K562 (cell line): ENCODE results near the gene RFNG. TPM values are rescaled to one million over a fixed set of nuclear protein-coding genes. Genes with fewer than 3 reads are reported as not detected.

Source experiments
- ATAC-seq: fragments of 200-7000 bp; cut with Tn5 transposase; 3 replicates; pipeline ENCODE4 v1.9.1; 2020; ENCODE audit warnings: moderate library complexity
- BruUV-seq: library from RNA; stranded (reverse); fragments of 400-500 nt; replicated peaks from 2 replicates; lab custom pipeline; 2021; lab: Mats Ljungman, UMichigan
- CTCF ChIA-PET: fragments of 300-600 bp; formaldehyde crosslinking; extraction: SDS; loops from one replicate; lab custom pipeline; 2021; ENCODE audit warnings: low intra/inter-chr PET ratio; lab: Yijun Ruan, JAX
- POLR2A ChIA-PET: fragments of 300-600, 350-650 bp; sonication (Branson Sonifier 250); formaldehyde crosslinking; extraction: SDS; loops from one replicate; lab custom pipeline; 2021; ENCODE audit warnings: antibody characterized with exemption, inconsistent platforms; lab: Yijun Ruan, JAX
- DNase-seq, 4 experiments: peaks; one replicate each; pipeline versions ENCODE4 v3.0.0 to v3.0.0-alpha.2; 2011 to 2018; ENCODE audit warnings: low spot score in 3 of 4, mixed read lengths in 3 of 4; ENCODE audit errors: extremely low read depth in 1 of 4
- FAIRE-seq: peaks from 2 replicates; lab custom pipeline; 2011; peaks lifted over from hg19 to GRCh38; lab: Jason Lieb, UNC
- H2AFZ ChIP-seq: 2 replicates; pipeline ENCODE4 v1.6.0; 2011; ENCODE audit warnings: low read depth, low read length, control low read depth, inconsistent platforms
- H3K27ac ChIP-seq: fragments of 200-600 bp; 3 replicates; pipeline ENCODE4 v1.8.0; 2011; ENCODE audit warnings: low read depth, mild to moderate bottlenecking, control low read depth, inconsistent platforms, low read length, moderate library complexity, mixed read lengths; ENCODE audit errors: extremely low read depth
- H3K27me3 ChIP-seq, 2 experiments: fragments of 300-600 bp in 1 of 2; 2 replicates in 1 of 2; 3 replicates in 1 of 2; pipeline versions ENCODE4 v1.6.0 to v1.8.0; 2011; ENCODE audit warnings: inconsistent platforms in 2 of 2, low read length in 2 of 2, mild to moderate bottlenecking in 1 of 2, mixed read lengths in 1 of 2, moderate library complexity in 1 of 2; ENCODE audit not compliant: control insufficient read depth in 2 of 2, insufficient read depth in 2 of 2
- H3K36me3 ChIP-seq: fragments of 300-600 bp; 3 replicates; pipeline ENCODE4 v1.8.0; 2011; ENCODE audit warnings: mild to moderate bottlenecking, low read length, inconsistent platforms; ENCODE audit not compliant: control insufficient read depth, insufficient read depth
- H3K4me1 ChIP-seq, 2 experiments: fragments of 200-600 bp in 1 of 2; replicated peaks in 1 of 2; 2 replicates in 1 of 2; 3 replicates in 1 of 2; pipeline versions ENCODE4 v1.5.1 to v1.8.0; 2011; ENCODE audit warnings: inconsistent platforms in 2 of 2, low read length in 2 of 2, mild to moderate bottlenecking in 1 of 2, mixed read lengths in 1 of 2, moderate library complexity in 1 of 2; ENCODE audit not compliant: control insufficient read depth in 2 of 2, insufficient read depth in 2 of 2
- H3K4me2 ChIP-seq: 2 replicates; pipeline ENCODE4 v1.6.1; 2011; ENCODE audit warnings: low read length, control low read depth, inconsistent platforms, mixed read lengths; ENCODE audit not compliant: insufficient read depth
- H3K4me3 ChIP-seq: fragments of 200-600 bp; sonication (generic), shearing (Covaris generic); 2 replicates; pipeline ENCODE4 v1.5.1; 2016; ENCODE audit warnings: control low read depth, inconsistent platforms
- H3K79me2 ChIP-seq: fragments of 200-600 bp; 3 replicates; pipeline ENCODE4 v1.8.0; 2011; ENCODE audit warnings: low read length, inconsistent platforms; ENCODE audit not compliant: control insufficient read depth, insufficient read depth
- H3K9ac ChIP-seq, 2 experiments: 2 replicates each; pipeline versions ENCODE4 v1.6.0 to v1.6.1; 2011; ENCODE audit warnings: low read depth in 2 of 2, low read length in 2 of 2, control low read depth in 1 of 2, inconsistent platforms in 1 of 2, mild to moderate bottlenecking in 1 of 2, mixed read lengths in 1 of 2; ENCODE audit not compliant: insufficient read depth in 1 of 2
- H3K9me1 ChIP-seq: one replicate; pipeline ENCODE4 v1.6.0; 2011; ENCODE audit warnings: inconsistent platforms, mild to moderate bottlenecking, low read length, moderate library complexity; ENCODE audit not compliant: control insufficient read depth, insufficient read depth
- H3K9me3 ChIP-seq: replicated peaks from 2 replicates; pipeline ENCODE4 v1.5.1; 2011; ENCODE audit warnings: low read depth, low read length, inconsistent platforms; ENCODE audit not compliant: control insufficient read depth, insufficient read depth
- H4K20me1 ChIP-seq: replicated peaks from 2 replicates; pipeline ENCODE4 v1.6.1; 2011; ENCODE audit warnings: low read length, inconsistent platforms, mixed read lengths; ENCODE audit not compliant: control insufficient read depth, insufficient read depth
- ATF1 ChIP-seq, 2 experiments: fragments of 450-650 bp in 1 of 2; IDR thresholded peaks; 2 replicates each; pipeline ENCODE4 v1.6.1; 2016; ENCODE audit warnings: missing compliant biosample characterization in 1 of 2, missing genetic modification characterization in 1 of 2
- BRD9 ChIP-seq: fragments of 450-650 bp; IDR thresholded peaks from 2 replicates; pipeline ENCODE4 v1.6.1; 2018; ENCODE audit warnings: low read depth; ENCODE audit not compliant: partially characterized antibody
- CHD2 ChIP-seq: IDR thresholded peaks from 2 replicates; pipeline ENCODE4 v1.6.1; 2011; ENCODE audit warnings: low read depth, low read length
- GABPA ChIP-seq: fragments of 200-800 bp; sonication (Bioruptor generic); conservative IDR thresholded peaks from 2 replicates; pipeline ENCODE4 v1.6.1; 2016; ENCODE audit warnings: low read depth, missing genetic modification characterization, missing compliant biosample characterization
- GATAD2B ChIP-seq: fragments of 450-650 bp; IDR thresholded peaks from 2 replicates; pipeline ENCODE4 v1.6.1; 2017; ENCODE audit warnings: mild to moderate bottlenecking, borderline replicate concordance
- HMGN3 ChIP-seq: IDR thresholded peaks from 2 replicates; pipeline ENCODE4 v1.6.1; 2011; ENCODE audit warnings: borderline replicate concordance, low read depth, mild to moderate bottlenecking, mixed read lengths, low read length; ENCODE audit not compliant: insufficient read length; ENCODE audit errors: extremely low read depth
- JUN ChIP-seq, 2 experiments: sonication (generic) in 1 of 2; formaldehyde crosslinking in 1 of 2; IDR thresholded peaks; 2 replicates each; pipeline versions ENCODE4 v1.6.1 to v1.8.0; 2012 to 2022; ENCODE audit warnings: borderline replicate concordance in 2 of 2, mild to moderate bottlenecking in 2 of 2, improper control_type of control experiment in 1 of 2, low read depth in 1 of 2, low read length in 1 of 2, missing genetic modification reagents in 1 of 2
- MAFK ChIP-seq: IDR thresholded peaks from 2 replicates; pipeline ENCODE4 v1.6.1; 2011; ENCODE audit warnings: low read length, improper control_type of control experiment
- NFE2 ChIP-seq: IDR thresholded peaks from 2 replicates; pipeline ENCODE4 v1.6.1; 2014; ENCODE audit warnings: antibody characterized with exemption, low read depth
- POLR2B ChIP-seq: fragments of 450-650 bp; IDR thresholded peaks from 2 replicates; pipeline ENCODE4 v1.6.1; 2018; ENCODE audit warnings: low read depth; ENCODE audit not compliant: partially characterized antibody
- TARDBP ChIP-seq: fragments of 450-650 bp; IDR thresholded peaks from 2 replicates; pipeline ENCODE4 v1.6.1; 2016
- TCF3 ChIP-seq: sonication (generic); formaldehyde crosslinking; IDR thresholded peaks from 2 replicates; pipeline ENCODE4 v1.4.0; 2020; ENCODE audit warnings: mild to moderate bottlenecking, missing genetic modification reagents
- TCFL5 ChIP-seq: fragments of 250-450 bp; sonication (Bioruptor Pico); conservative IDR thresholded peaks from 2 replicates; pipeline ENCODE4 v1.6.1; 2021; ENCODE audit warnings: mild to moderate bottlenecking, moderate library complexity, matching md5 sums
- TSC22D4 ChIP-seq: fragments of 450-650 bp; IDR thresholded peaks from 2 replicates; pipeline ENCODE4 v1.6.1; 2016; ENCODE audit warnings: missing genetic modification characterization, missing biosample characterization, control low read depth
- ZNF253 ChIP-seq: fragments of 250-450 bp; sonication (Bioruptor Pico); conservative IDR thresholded peaks from 2 replicates; pipeline ENCODE4 v1.6.1; 2021; ENCODE audit warnings: mild to moderate bottlenecking
- ZNF511 ChIP-seq: sonication (generic); formaldehyde crosslinking; IDR thresholded peaks from 2 replicates; pipeline ENCODE4 v1.8.0; 2022; ENCODE audit warnings: mild to moderate bottlenecking, missing genetic modification reagents
- ZSCAN32 ChIP-seq: fragments of 450-650 bp; formaldehyde crosslinking; IDR thresholded peaks from 2 replicates; pipeline ENCODE4 v1.4.0; 2020; ENCODE audit warnings: mild to moderate bottlenecking, moderate library complexity
- whole genome bisulfite sequencing: fragments of 100-300 bp; shearing (Covaris generic); methylation state at CpG from one replicate; pipeline ENCODE4 v1.1.6; 2016; ENCODE audit warnings: low coverage, mixed read lengths; ENCODE audit not compliant: insufficient coverage; ENCODE audit errors: missing lambda C conversion rate; 5-methylcytosine and 5-hydroxymethylcytosine counted together
- in situ Hi-C: fragments of 300-500 bp; cut with MboI; formaldehyde crosslinking; loops from 4 replicates; pipeline ENCODE4 v1.15.0; 2018; ENCODE audit warnings: inconsistent platforms, mixed read lengths
- intact Hi-C: fragments of 100-400 bp; cut with micrococcal nuclease; formaldehyde crosslinking; loops from 2 replicates; pipeline ENCODE4 v1.14.2; 2022
- polyA plus RNA-seq, 8 experiments: library from polyadenylated mRNA; depleted of rRNA in 4 of 8; stranded (reverse) in 5 of 8; unstranded in 3 of 8; fragments of >200 nt; fragmentation: Nextera tagmentation in 2 of 8; fragmentation: Illumina TruSeq in 1 of 8; extraction: Ambion mirVana in 2 of 8; extraction: Trizol in 1 of 8; gene quantifications; 2 replicates each; pipeline versions ENCODE4 v1.2.1 to v1.2.3, GENCODE V29; 2011 to 2014; ENCODE audit warnings: inconsistent platforms in 1 of 8, missing spikeins in 1 of 8
- total RNA-seq, 7 experiments: library from RNA; depleted of rRNA in 6 of 7; stranded (reverse); fragments of >200 nt in 6 of 7; fragmentation: Illumina TruSeq in 2 of 7; extraction: Trizol in 2 of 7; gene quantifications; 2 replicates each; pipeline versions ENCODE4 v1.2.1 to v1.2.3, GENCODE V29; 2011 to 2021; ENCODE audit warnings: low replicate concordance in 1 of 7

Gene RFNG
- total and polyA plus RNA-seq, 9 of the 15 experiments (the other 6 are each of a cell fraction or from before 2014, with no cell fraction given) = 0.32 to 32.8 (median 9.5) TPM

GRCh38 chr17:82010575-82011525 lies 40.8 kb downstream of the RFNG start:
- ChIA-PET CTCF (no interaction called here), POLR2A (interaction anchor here (0.6 kb wide), 1 partner anchor 12 kb away, joined by 3 read pairs; the partner anchor contains the start of genes CENPX and LRRC45)
- BruUV-seq = no TSS peak
- Histone ChIP-seq H3K9ac (no peak overlapping the region; a peak in 1 of 4 replicates), H3K27me3 (no peaks in the 10 kb centered on the region), H3K36me3 (no peaks in the 10 kb centered on the region; the same call in 2 of the 3 replicates), H3K79me2 (no peaks in the 10 kb centered on the region), H4K20me1 (0 out of 2 replicates have a peak, but pooled peaks cover 4% of the 10 kb centered on the region), H3K9me1 (peaks cover under 1% of the 10 kb centered on the region), H3K9me3 (no peaks in the 10 kb centered on the region), H3K4me2 (no peak overlapping the region), H3K4me3 (no peak overlapping the region), H2AFZ (no peak overlapping the region), H3K4me1 (peaks cover 0 to 81% of the 10 kb centered on the region in 2 experiments; a peak in 2 of 5 replicates), H3K27ac (no peak overlapping the region)
- WGBS = 86% methylated on average over 27 of the region's 39 CpGs
- in situ Hi-C loops (no loop called here), intact Hi-C loops (no loop called here)
- FAIRE-seq (no peak), ATAC-seq (no peak), DNase-seq (no peak)
- TF ChIP-seq TCF3 (CRISPR knock-in tag) (no peak), GATAD2B (no peak), MAFK (no peak), ATF1 (CRISPR knock-in tag; IDR thresholded peaks at IDR 0.05) (no peak), ATF1 (tag; IDR thresholded peaks at IDR 0.05) (no peak), HMGN3 (no peak), GABPA (tag) (no peak), POLR2B (no peak), ZSCAN32 (CRISPR knock-in tag) (no peak), CHD2 (no peak), BRD9 (no peak), TARDBP (no peak), JUN (IDR thresholded peaks at IDR 0.05; ENCODE audit: borderline replicate concordance, low read depth, low read length) (no peak), JUN (CRISPR knock-in tag; IDR thresholded peaks at IDR 0.05; ENCODE audit: borderline replicate concordance) (no peak), ZNF253 (no peak), TCFL5 (CRISPR knock-in tag) (no peak), TSC22D4 (tag) (no peak), ZNF511 (CRISPR knock-in tag) (no peak), NFE2 (no peak)
